B cell (primary cell): Measurements from ENCODE around the gene RTTN.

Source experiments
- EZH2 ChIP-seq: IDR thresholded peaks from 2 replicates; pipeline ENCODE4 v1.6.1; 2012; ENCODE audit warnings: borderline replicate concordance, low read depth, mild to moderate bottlenecking, moderate library complexity, low read length; ENCODE audit not compliant: insufficient read depth, poor library complexity, severe bottlenecking
- TF ChIP-seq, protein P1 (sequence below): fragments of 200-600 bp; IDR thresholded peaks from one replicate; pipeline ENCODE4 v1.8.0; 2022; ENCODE audit warnings: antibody characterized with exemption, mild to moderate bottlenecking

DNA sequence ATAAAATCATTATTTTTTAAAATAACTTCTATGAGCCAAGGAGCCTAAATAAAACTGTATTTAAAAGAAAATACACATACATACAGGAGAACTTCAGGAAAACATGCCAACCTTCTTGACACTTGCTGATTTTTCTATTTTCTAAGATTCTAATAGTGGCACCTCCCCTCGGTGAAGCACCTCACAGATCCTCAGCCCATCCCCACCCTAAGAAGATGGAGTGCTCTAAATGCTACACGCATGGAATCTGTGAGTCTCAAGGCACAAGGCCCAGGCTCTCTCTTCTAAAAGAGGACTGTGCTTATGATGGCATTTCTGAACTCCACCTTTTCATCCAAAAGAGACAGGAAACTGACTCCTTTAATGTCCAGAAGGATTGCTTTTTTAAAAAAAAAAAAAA, 56.3 kb downstream of the RTTN start:
- TF ChIP-seq, protein P1, sequence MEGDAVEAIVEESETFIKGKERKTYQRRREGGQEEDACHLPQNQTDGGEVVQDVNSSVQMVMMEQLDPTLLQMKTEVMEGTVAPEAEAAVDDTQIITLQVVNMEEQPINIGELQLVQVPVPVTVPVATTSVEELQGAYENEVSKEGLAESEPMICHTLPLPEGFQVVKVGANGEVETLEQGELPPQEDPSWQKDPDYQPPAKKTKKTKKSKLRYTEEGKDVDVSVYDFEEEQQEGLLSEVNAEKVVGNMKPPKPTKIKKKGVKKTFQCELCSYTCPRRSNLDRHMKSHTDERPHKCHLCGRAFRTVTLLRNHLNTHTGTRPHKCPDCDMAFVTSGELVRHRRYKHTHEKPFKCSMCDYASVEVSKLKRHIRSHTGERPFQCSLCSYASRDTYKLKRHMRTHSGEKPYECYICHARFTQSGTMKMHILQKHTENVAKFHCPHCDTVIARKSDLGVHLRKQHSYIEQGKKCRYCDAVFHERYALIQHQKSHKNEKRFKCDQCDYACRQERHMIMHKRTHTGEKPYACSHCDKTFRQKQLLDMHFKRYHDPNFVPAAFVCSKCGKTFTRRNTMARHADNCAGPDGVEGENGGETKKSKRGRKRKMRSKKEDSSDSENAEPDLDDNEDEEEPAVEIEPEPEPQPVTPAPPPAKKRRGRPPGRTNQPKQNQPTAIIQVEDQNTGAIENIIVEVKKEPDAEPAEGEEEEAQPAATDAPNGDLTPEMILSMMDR: no peak
- TF ChIP-seq EZH2: no peak
